ENCODE measurements around the gene DNAJC5. TPM values are rescaled to one million over a fixed set of nuclear protein-coding genes. Genes with fewer than 3 reads are reported as not detected.

DNAJC5 gene
- total RNA-seq, 2 donors from 2014 or later = 32.9 to 44.2 TPM

DNA sequence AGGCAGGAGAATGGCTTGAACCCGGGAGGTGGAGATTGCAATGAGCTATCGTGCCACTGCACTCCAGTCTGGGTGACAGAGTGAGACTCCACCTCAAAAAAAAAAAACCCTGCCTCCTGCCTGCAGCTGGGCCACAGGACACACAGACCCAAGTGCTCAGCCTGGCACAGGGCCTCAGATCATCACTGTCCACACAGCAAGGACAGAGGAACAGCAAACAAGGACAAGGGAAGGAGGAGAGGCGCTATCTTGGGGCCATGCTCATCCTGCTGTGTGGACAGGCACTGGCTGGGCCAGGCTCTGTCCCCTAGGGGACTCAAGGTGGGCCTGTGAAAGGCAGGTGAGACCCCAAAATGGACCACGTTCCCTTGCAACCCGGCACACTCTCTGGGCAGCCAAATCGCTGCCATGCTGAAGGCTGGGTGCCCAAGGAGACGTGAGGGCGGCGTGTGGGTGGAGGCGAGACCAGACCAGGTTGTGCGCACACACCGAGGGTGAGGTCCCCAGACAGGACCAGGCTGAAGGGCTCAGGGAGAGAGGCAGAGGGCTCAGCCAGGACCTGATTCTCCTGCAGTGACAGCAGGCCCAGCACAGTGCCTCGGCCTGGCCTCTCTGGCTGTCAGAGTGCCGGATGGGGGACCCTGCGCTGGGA is 52.2 kb downstream of the DNAJC5 start:
- ATAC-seq (no peak), DNase-seq (peak in 1 of 4 donors; percentile 21)
- H3K36me3 ChIP-seq (replicated peaks in 1 of 2; ENCODE audit: insufficient read depth in 1 of 2, low read depth in 2 of 2) = peaks cover 0 to 20% of the 10 kb centered on the region in 2 donors
- no peak for TF ChIP-seq POLR2A (IDR thresholded peaks at IDR 0.05)
- TF ChIP-seq, protein P1, sequence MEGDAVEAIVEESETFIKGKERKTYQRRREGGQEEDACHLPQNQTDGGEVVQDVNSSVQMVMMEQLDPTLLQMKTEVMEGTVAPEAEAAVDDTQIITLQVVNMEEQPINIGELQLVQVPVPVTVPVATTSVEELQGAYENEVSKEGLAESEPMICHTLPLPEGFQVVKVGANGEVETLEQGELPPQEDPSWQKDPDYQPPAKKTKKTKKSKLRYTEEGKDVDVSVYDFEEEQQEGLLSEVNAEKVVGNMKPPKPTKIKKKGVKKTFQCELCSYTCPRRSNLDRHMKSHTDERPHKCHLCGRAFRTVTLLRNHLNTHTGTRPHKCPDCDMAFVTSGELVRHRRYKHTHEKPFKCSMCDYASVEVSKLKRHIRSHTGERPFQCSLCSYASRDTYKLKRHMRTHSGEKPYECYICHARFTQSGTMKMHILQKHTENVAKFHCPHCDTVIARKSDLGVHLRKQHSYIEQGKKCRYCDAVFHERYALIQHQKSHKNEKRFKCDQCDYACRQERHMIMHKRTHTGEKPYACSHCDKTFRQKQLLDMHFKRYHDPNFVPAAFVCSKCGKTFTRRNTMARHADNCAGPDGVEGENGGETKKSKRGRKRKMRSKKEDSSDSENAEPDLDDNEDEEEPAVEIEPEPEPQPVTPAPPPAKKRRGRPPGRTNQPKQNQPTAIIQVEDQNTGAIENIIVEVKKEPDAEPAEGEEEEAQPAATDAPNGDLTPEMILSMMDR (IDR thresholded peaks at IDR 0.05) = no peak
- H3K27me3 ChIP-seq = no peaks in the 10 kb centered on the region
- peak overlapping the region in 1 of 4 donors; percentile 92 for H3K27ac ChIP-seq
- H3K4me1 ChIP-seq = peaks cover 52% of the 10 kb centered on the region
- WGBS, 2 donors = 68 to 76% methylated on average over 12 to 15 of the region's 15 CpGs
- no peak overlapping the region for H3K4me3 ChIP-seq
- intact Hi-C loops (cut with DNase I) = no loop called here
- no peaks in the 10 kb centered on the region for H3K9me3 ChIP-seq

DNA sequence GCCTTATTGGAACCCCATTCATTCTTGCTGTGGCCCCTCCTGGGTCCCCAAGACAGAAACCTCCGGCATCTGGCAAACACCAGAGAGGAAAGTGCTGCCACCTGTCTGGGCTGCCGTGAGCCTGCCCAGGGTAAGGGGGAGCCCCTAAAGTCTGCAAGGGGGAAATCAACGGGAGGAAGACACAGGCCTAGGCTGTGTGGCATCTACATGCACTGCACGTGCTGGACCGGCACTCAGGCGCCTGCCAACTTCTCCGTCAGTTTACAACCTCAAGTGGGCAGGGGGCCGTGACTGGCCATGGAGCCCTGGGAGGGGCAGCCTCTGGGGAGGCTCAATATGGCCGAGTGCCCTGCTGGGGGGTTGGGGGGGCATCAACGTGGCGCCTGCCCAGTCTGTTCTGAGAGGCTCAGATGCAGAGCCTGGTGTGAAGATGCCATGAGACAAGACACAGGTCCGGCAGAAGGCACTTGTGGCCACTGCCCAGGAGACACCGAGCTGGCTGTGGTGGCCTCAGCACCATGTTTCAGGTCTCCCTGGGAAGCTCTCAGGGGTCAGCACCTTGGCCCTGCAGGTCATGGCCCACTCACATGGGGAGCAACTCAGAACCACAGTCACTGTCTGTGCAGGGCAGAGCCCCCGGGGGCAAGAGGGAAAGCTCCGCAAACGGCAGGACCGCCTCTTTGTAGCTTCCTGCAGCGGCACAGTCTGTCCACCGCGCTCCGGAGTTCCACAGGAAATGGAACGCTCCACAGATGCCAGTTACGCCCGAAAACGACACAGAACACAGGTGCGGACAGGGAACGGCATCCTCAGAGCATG is 52.9 kb downstream of the DNAJC5 start:
- intact Hi-C loops (cut with DNase I) = no loop called here
- Histone ChIP-seq H3K4me3 (no peak overlapping the region), H3K27ac (peak overlapping the region in 2 of 4 donors; percentile 79 to 92), H3K4me1 (peaks cover 58% of the 10 kb centered on the region), H3K27me3 (no peaks in the 10 kb centered on the region), H3K36me3 (replicated peaks in 1 of 2; ENCODE audit: insufficient read depth in 1 of 2, low read depth in 2 of 2) (peaks cover 0 to 20% of the 10 kb centered on the region in 2 donors), H3K9me3 (no peaks in the 10 kb centered on the region)
- no peak for TF ChIP-seq POLR2A (IDR thresholded peaks at IDR 0.05)
- TF ChIP-seq, protein P1 (IDR thresholded peaks at IDR 0.05) = no peak
- WGBS, 2 donors = 38 to 52% methylated on average over 22 to 25 of the region's 27 CpGs
- no peak for ATAC-seq
- DNase-seq = peak in 1 of 4 donors; percentile 48

DNA sequence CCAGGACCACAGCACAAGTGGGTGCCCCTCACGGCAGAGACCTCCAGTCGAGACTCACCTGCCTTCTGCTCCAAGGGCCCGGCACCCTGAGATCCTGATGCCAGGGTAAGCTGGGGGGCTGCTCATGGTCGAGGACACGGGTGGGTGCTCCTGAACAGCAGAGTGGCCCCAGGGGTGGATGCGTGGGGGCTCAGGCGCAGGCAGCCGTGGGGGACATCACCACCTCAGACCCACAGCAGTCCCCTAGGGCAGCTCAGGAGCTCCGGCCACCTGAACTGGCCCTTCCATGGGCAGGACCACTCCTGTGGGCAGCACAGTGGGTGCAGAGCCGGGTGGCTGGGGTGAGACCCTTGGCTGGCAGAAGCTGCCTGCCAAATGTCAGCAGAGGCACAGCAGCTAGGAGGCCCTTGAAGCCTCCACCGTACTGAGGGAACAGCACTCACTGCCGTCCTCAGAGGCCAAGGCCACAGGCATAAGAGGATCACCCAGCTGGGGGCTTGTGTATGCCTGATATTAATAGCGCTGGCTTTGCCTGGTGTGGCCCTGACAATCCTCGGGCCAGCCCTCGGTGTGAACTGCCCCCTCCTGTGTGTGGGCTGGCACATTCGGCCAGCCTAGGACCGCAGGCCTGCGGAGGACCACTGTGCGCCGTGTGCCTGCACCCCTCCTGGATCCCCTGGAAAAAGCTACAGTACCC is 55.9 kb downstream of the DNAJC5 start:
- no peak for DNase-seq
- H3K9me3 ChIP-seq = no peaks in the 10 kb centered on the region
- TF ChIP-seq POLR2A (IDR thresholded peaks at IDR 0.05) = no peak
- TF ChIP-seq, protein P1 (IDR thresholded peaks at IDR 0.05) = no peak
- WGBS, 2 donors = 56% methylated on average over 18 of the region's 20 CpGs; no CpG with 5 or more reads in 1 of the 2 donors
- no peaks in the 10 kb centered on the region for H3K27me3 ChIP-seq
- H3K4me1 ChIP-seq = peaks cover 85% of the 10 kb centered on the region
- peak overlapping the region in 2 of 4 donors; percentile 79 to 92 for H3K27ac ChIP-seq
- intact Hi-C loops (cut with DNase I) = no loop called here
- no peak for ATAC-seq
- no peak overlapping the region for H3K4me3 ChIP-seq
- H3K36me3 ChIP-seq (replicated peaks in 1 of 2; ENCODE audit: insufficient read depth in 1 of 2, low read depth in 2 of 2) = no peaks in the 10 kb centered on the region

DNA sequence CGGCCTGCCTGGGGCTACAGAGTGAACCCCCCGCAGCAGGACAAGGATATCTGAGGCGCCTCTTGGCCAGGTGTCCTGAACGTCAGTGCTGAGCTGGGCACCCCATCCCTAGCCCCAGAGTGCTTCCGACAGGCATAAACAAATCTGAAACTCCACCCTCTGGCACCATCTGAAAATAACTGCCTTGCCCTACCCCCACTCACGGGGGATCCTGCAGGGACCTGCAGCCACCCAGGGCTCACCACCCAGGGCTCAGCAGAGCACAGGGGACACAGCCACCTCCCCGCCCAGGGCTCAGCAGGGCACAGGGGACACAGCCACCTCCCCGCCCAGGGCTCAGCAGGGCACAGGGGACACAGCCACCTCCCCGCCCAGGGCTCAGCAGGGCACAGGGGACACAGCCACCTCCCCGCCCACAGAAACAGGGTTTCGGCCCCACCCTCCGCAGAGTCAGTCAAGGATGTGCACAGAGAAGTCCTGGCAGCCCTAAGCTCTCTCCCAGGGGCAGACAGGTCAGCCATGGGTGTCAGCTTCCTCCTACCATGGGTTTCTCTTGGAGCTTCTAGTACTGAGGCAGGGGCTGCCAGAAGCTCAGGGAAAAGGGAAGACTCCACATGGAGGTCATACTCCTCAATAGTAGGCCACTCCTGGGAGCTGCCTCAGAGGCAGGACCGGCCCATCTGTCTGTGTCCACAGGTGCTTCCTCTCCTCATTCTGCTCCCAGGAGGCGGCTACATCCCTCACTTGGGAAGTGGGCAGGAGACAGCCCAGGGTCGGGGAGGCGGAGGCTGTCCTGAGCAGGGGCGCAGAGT is 56.7 kb downstream of the DNAJC5 start:
- Histone ChIP-seq H3K36me3 (replicated peaks in 1 of 2; ENCODE audit: insufficient read depth in 1 of 2, low read depth in 2 of 2) (no peaks in the 10 kb centered on the region), H3K9me3 (no peaks in the 10 kb centered on the region), H3K27ac (peak overlapping the region in 2 of 4 donors; percentile 79 to 92), H3K4me1 (peaks cover 86% of the 10 kb centered on the region), H3K27me3 (no peaks in the 10 kb centered on the region), H3K4me3 (no peak overlapping the region)
- no peak for TF ChIP-seq POLR2A (IDR thresholded peaks at IDR 0.05)
- TF ChIP-seq, protein P1 (IDR thresholded peaks at IDR 0.05) = no peak
- ATAC-seq (no peak), DNase-seq (no peak)
- intact Hi-C loops (cut with DNase I) = no loop called here
- 61 to 72% methylated on average over 10 to 11 of the region's 17 CpGs for WGBS, 2 donors

Data from body of pancreas (tissue), 4 donors.